Measurements from ENCODE around the gene EPS8L1. TPM values are rescaled to one million over a fixed set of nuclear protein-coding genes. Genes with fewer than 3 reads are reported as not detected.

EPS8L1 gene
- total RNA-seq, 8 experiments from 2014 or later: 2.2 to 38.1 (median 8.1) TPM

DNA sequence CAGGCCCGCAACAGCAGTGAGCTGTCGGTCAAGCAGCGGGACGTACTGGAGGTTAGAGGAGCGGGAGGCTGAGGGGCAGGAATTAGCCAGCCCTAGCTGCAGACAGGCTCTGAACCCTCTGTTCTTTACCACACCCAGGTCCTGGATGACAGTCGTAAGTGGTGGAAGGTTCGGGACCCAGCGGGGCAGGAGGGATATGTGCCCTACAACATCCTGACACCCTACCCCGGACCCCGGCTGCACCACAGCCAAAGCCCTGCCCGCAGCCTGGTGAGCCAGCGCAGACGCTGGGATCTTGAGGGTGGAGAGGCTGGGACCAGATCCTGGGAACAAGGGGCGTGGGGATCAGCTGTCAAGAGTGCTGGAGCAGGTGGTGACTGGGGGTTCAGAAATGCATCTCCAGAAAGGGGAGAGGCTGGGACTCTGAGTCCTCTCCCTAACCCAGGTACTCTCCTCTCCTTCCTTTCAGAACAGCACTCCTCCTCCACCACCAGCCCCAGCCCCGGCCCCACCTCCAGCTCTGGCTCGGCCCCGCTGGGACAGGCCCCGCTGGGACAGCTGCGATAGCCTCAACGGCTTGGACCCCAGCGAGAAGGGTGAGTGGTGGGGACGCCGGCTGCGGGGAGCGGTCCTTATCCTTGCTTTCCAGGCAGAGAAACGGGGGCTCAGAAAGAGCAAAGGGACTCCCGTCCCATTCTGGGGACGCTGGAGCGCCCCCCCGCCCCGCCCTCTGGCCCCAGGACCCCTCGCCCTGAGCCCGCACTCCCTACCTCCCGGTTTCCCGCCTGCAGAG, 10.4 kb downstream of the EPS8L1 start:
- Histone ChIP-seq H3K4me3 (peak overlapping the region; percentile 42 to 56 (median 43)), H3K4me1 (replicated peaks in 1 of 2) (peaks cover 16 to 23% of the 10 kb centered on the region in 2 donors), H3K27ac (peak overlapping the region in 1 of 2 donors; percentile 47)
- in situ Hi-C loops (cut with MboI; ENCODE audit: low pct_unique_long_range_greater_than_20kb in 2 of 9, low sequenced_read_pairs in 9 of 9, unreplicated experiment in 9 of 9): no loop called here
- 20 to 92% (median 39%) methylated on average over 1 to 9 of the region's 35 CpGs; no CpG with 5 or more reads in 5 of the 10 experiments for WGBS, 10 experiments
- ATAC-seq (replicated peaks in 6 of 8): no peak

GRCh38 chr19:55086730-55087541, 11.3 kb downstream of the EPS8L1 start:
- H3K27ac ChIP-seq: peak overlapping the region; percentile 63 to 70
- in situ Hi-C loops (cut with MboI; ENCODE audit: low pct_unique_long_range_greater_than_20kb in 2 of 9, low sequenced_read_pairs in 9 of 9, unreplicated experiment in 9 of 9): no loop called here
- WGBS, 10 experiments: 0 to 1% (median 0%) methylated on average over 5 to 31 of the region's 74 CpGs; no CpG with 5 or more reads in 5 of the 10 experiments
- H3K4me1 ChIP-seq (replicated peaks in 1 of 2): peaks cover 16 to 23% of the 10 kb centered on the region in 2 donors
- ATAC-seq (replicated peaks in 6 of 8): peak; percentile 80 to 91 (median 88)
- H3K4me3 ChIP-seq: peak overlapping the region; percentile 42 to 56 (median 43)

DNA sequence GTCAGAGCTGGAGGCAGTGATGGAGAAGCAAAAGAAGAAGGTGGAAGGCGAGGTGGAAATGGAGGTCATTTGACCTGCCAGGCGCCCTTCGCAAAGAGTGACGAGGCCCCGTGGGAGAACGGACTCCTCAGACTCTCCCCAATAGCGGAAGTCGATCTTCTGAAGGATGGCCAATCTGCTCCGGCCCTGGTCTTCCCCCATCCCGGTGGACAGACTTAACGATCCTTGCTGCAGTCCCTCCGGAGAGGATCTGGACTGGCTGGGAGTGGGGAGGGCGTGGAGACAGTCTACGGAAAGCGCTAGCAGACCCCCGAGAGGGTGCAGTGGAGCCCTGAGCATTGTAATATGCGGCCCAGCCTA, 11.9 kb downstream of the EPS8L1 start:
- 0 to 50% (median 12%) methylated on average over 1 to 8 of the region's 17 CpGs; no CpG with 5 or more reads in 4 of the 10 experiments for WGBS, 10 experiments
- in situ Hi-C loops (cut with MboI; ENCODE audit: low pct_unique_long_range_greater_than_20kb in 2 of 9, low sequenced_read_pairs in 9 of 9, unreplicated experiment in 9 of 9): no loop called here

GRCh38 chr19:55088021-55088451, 12.4 kb downstream of the EPS8L1 start:
- Histone ChIP-seq H3K27ac (peak overlapping the region; percentile 63 to 70), H3K4me1 (replicated peaks in 1 of 2) (peaks cover 16 to 23% of the 10 kb centered on the region in 2 donors), H3K4me3 (peak overlapping the region; percentile 42 to 56 (median 43))
- in situ Hi-C loops (cut with MboI; ENCODE audit: low pct_unique_long_range_greater_than_20kb in 2 of 9, low sequenced_read_pairs in 9 of 9, unreplicated experiment in 9 of 9): no loop called here
- WGBS, 10 experiments: 46 to 83% (median 77%) methylated on average over 1 to 11 of the region's 12 CpGs; no CpG with 5 or more reads in 1 of the 10 experiments
- ATAC-seq (replicated peaks in 6 of 8): no peak

More for the DNA sequence above, 11.9 kb downstream of the EPS8L1 start:
- peak in 7 of 8 experiments; percentile 4 to 35 (median 24) for ATAC-seq (replicated peaks in 6 of 8)
- Histone ChIP-seq H3K4me1 (replicated peaks in 1 of 2) (peaks cover 16 to 23% of the 10 kb centered on the region in 2 donors), H3K27ac (peak overlapping the region; percentile 63 to 70), H3K4me3 (peak overlapping the region; percentile 42 to 56 (median 43))

DNA sequence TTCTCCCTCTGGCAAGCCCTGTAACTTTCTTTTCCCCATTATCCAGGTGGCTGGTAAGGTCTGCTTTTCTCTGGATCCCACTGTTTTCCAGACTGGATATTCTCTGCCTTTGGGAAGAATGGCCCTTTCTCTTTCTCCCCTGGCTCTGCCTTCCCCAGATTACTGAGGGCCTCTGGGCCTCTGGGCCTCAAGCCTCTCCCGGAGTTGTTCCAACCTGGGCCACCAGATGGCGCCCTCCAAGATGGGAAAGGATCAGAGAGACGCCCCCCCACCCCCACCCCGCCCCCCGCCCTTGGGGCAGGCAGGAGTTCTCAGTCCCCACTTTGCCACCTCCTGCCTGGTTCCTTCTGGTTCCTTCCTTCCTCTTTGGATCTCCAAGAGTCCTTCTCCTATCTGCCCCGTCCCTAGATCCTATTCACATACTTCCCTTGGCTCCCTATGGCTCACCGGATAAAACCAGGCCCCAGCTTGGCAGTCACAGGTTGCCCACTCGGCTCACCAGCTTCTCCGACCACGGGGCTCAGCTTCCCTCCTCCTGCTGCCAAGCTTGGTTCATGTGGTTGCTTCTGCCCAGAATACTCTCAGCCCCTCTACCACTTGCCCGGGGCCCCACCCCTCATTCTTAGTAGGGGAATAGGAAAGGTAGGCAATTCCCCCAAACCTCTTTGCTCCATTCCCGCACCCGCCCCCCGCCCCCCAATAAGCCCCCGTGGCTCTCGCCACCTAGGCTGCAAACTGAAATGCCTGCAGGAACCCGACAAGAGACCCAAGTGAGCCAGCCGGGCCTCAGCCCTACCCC, 13.1 kb downstream of the EPS8L1 start:
- Histone ChIP-seq H3K4me1 (replicated peaks in 1 of 2) (peaks cover 16 to 23% of the 10 kb centered on the region in 2 donors), H3K4me3 (peak overlapping the region in 1 of 5 donors; percentile 56), H3K27ac (peak overlapping the region; percentile 63 to 70)
- ATAC-seq (replicated peaks in 6 of 8): peak in 2 of 8 experiments; percentile 4 to 14
- 60 to 100% (median 80%) methylated on average over 1 to 2 of the region's 18 CpGs; no CpG with 5 or more reads in 7 of the 10 experiments for WGBS, 10 experiments
- in situ Hi-C loops (cut with MboI; ENCODE audit: low pct_unique_long_range_greater_than_20kb in 2 of 9, low sequenced_read_pairs in 9 of 9, unreplicated experiment in 9 of 9): no loop called here

DNA sequence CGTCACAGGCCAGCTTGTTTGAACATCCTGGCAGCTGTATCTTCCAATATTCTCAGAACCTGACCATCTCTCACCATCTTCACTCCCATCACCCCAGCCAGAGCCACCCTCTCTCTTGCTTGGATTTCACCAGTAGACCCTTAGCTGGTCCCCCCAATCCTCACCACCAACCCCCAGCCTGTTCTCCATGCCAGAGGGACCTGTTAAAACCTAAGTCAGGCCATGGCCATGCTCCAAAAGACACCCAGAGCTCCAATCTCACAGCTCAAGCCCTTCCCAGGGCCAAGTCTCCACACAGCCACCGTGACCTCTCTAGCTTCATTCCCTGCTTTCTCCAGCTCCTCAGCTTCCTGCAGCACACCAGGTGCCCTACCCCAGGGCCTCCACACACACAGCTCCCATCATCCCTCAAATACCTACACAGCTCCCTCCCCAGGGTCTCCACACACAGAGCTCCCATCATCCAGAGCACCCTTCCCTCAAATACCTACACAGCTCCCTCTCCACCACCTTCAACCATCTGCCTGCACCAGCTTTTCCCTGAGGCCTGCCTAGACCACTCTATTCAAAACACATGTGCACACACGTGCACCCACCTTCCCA, 13.8 kb downstream of the EPS8L1 start:
- Histone ChIP-seq H3K4me3 (no peak overlapping the region), H3K27ac (no peak overlapping the region), H3K4me1 (replicated peaks in 1 of 2) (peaks cover 16 to 23% of the 10 kb centered on the region in 2 donors)
- ATAC-seq (replicated peaks in 6 of 8): no peak
- 40 to 100% (median 95%) methylated on average over 1 to 2 of the region's 3 CpGs; no CpG with 5 or more reads in 6 of the 10 experiments for WGBS, 10 experiments
- in situ Hi-C loops (cut with MboI; ENCODE audit: low pct_unique_long_range_greater_than_20kb in 2 of 9, low sequenced_read_pairs in 9 of 9, unreplicated experiment in 9 of 9): no loop called here

- in situ Hi-C loops (cut with MboI; ENCODE audit: low pct_unique_long_range_greater_than_20kb in 2 of 9, low sequenced_read_pairs in 9 of 9, unreplicated experiment in 9 of 9): no loop called here
- Histone ChIP-seq H3K4me1 (replicated peaks in 1 of 2) (peaks cover 16 to 23% of the 10 kb centered on the region in 2 donors), H3K4me3 (no peak overlapping the region), H3K27ac (no peak overlapping the region)
- 100% methylated on average over 2 of the region's 13 CpGs; no CpG with 5 or more reads in 9 of the 10 experiments for WGBS, 10 experiments
- no peak for ATAC-seq (replicated peaks in 6 of 8)
Observed at GRCh38 chr19:55090564-55090963, 14.9 kb downstream of the EPS8L1 start.

DNA sequence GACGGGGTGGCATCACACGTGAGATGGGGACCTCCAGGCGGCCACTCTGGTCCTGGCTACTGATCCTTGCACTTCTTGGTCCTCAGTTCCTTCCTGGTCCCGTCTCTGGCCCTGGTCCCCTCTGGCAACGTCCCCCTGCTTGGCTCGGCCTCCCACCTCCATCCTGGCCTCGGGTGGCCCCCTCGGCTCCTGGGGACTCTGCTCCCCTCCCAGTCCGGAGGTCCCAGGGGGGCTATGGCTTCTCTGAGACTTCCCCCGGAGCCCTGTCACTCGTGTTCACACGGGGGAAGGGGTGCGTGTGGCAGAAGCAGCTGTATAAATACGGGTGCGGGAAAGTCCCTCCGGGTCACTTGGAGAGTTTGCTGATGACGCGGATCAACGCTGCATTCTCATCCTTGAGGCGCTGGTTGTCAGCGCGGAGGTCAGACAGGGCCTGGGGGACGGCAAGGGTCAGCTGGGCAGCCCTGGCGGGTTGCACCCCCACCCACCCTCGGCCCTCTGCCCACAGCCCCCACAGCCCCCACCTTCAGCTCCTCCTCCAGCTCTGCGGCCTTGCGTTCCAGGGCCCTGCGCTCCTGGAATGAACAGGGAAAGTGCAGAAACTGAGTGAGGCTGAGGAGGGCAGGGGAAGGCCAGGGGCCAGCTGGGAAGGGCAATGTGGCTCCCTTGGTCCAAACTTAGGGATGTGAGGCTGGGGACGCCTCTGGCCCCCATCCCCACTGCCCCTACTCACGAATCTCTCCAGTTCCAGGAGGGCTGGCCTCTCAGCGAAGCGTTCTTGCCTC, 15.6 kb downstream of the EPS8L1 start:
- no peak overlapping the region for H3K4me3 ChIP-seq

GRCh38 chr19:55091955-55092354, 16.3 kb downstream of the EPS8L1 start:
- H3K4me1 ChIP-seq (replicated peaks in 1 of 2): peaks cover 12 to 15% of the 10 kb centered on the region in 2 donors
- WGBS, 10 experiments: no CpG with 5 or more reads among the region's 27 CpGs
- no peak overlapping the region for H3K4me3 ChIP-seq
- no peak for ATAC-seq (replicated peaks in 6 of 8)
- in situ Hi-C loops (cut with MboI; ENCODE audit: low pct_unique_long_range_greater_than_20kb in 2 of 9, low sequenced_read_pairs in 9 of 9, unreplicated experiment in 9 of 9): no loop called here
- no peak overlapping the region for H3K27ac ChIP-seq

More for the DNA sequence above, 15.6 kb downstream of the EPS8L1 start:
- Histone ChIP-seq H3K27ac (no peak overlapping the region), H3K4me1 (replicated peaks in 1 of 2) (peaks cover 12 to 16% of the 10 kb centered on the region in 2 donors)
- in situ Hi-C loops (cut with MboI; ENCODE audit: low pct_unique_long_range_greater_than_20kb in 2 of 9, low sequenced_read_pairs in 9 of 9, unreplicated experiment in 9 of 9): no loop called here
- 60 to 100% (median 80%) methylated on average over 1 to 4 of the region's 32 CpGs; no CpG with 5 or more reads in 5 of the 10 experiments for WGBS, 10 experiments
- ATAC-seq (replicated peaks in 6 of 8): no peak

DNA sequence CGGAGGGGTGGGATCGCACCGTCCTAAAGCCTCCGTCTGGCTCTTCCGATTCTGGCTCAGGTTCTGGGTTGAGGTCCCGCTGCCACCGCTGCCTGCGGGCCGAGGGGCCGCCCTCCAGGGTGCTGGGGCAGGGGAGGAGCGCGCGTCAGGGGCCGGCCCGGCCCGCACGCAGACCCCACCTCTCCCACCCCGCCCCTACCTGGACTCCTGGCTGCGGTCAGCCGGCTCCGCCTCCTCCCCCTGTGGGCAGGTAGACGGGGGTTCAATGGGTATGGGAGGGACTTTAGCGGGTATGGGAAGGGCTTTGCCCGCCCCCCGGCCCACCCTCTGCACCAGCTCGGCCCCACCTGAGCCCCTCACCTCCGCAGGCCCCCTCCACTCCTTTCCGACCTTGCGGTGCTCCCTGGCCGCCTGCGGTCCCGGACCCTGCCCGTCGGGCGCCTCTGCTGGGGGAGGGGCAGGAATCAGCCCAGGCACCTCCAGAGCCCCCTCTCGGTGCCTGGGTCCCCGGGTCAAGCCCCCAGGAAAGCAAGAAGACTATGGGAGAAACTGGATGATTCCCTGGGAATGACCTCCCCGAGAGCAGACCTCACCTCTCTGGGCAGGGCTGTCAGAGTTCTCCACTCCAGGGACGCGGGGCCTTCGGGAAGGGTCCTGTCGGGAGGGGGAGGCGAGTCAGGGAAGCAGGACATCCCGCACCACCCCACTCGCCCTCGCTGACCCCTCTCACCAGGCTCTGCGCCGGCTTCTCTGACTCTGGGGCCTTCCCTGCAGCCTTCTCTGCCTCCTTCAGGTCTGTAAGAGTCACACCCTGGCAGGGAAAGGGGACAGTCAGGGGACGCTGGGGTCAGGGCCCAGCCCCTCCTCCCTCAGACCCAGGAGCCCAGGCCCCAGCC, 17.0 kb downstream of the EPS8L1 start:
- no CpG with 5 or more reads among the region's 49 CpGs for WGBS, 10 experiments
- Histone ChIP-seq H3K4me1 (replicated peaks in 1 of 2) (peaks cover 12 to 13% of the 10 kb centered on the region in 2 donors), H3K27ac (no peak overlapping the region), H3K4me3 (no peak overlapping the region)
- in situ Hi-C loops (cut with MboI; ENCODE audit: low pct_unique_long_range_greater_than_20kb in 2 of 9, low sequenced_read_pairs in 9 of 9, unreplicated experiment in 9 of 9): no loop called here
- no peak for ATAC-seq (replicated peaks in 6 of 8)
